ENCODE data around the gene POLRMT.

POLRMT gene

DNA sequence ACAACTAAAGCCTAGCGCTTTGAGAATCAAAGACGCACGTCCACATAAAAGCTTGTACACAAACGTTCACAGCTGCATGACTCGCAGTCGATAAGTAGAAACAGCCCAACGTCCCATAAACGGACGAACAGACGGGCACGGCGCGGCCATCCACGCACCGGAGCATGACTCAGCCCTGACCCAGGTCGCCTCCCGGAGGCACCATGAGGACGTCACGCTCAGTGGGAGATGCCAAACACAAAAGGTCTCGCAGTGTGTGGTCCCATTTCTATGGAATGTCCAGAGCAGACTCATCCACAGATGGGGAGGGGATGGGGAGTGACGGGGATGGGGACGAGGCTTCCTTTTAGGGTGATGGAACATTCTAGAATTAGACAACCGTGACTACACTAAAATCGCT is 9.4 kb downstream of the POLRMT start:
- TF ChIP-seq, protein P1, sequence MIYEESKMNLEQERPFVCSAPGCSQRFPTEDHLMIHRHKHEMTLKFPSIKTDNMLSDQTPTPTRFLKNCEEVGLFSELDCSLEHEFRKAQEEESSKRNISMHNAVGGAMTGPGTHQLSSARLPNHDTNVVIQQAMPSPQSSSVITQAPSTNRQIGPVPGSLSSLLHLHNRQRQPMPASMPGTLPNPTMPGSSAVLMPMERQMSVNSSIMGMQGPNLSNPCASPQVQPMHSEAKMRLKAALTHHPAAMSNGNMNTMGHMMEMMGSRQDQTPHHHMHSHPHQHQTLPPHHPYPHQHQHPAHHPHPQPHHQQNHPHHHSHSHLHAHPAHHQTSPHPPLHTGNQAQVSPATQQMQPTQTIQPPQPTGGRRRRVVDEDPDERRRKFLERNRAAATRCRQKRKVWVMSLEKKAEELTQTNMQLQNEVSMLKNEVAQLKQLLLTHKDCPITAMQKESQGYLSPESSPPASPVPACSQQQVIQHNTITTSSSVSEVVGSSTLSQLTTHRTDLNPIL (CRISPR knock-in tag; IDR thresholded peaks at IDR 0.05; ENCODE audit: low read depth): no peak
- TF ChIP-seq, protein P2, sequence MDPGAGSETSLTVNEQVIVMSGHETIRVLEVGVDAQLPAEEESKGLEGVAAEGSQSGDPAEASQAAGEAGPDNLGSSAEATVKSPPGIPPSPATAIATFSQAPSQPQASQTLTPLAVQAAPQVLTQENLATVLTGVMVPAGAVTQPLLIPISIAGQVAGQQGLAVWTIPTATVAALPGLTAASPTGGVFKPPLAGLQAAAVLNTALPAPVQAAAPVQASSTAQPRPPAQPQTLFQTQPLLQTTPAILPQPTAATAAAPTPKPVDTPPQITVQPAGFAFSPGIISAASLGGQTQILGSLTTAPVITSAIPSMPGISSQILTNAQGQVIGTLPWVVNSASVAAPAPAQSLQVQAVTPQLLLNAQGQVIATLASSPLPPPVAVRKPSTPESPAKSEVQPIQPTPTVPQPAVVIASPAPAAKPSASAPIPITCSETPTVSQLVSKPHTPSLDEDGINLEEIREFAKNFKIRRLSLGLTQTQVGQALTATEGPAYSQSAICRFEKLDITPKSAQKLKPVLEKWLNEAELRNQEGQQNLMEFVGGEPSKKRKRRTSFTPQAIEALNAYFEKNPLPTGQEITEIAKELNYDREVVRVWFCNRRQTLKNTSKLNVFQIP (CRISPR knock-in tag; IDR thresholded peaks at IDR 0.05; ENCODE audit: borderline replicate concordance, low read depth): no peak
- no peak for TF ChIP-seq ISL1 (CRISPR knock-in tag; IDR thresholded peaks at IDR 0.05)
- no peak for TF ChIP-seq GLIS3 (CRISPR knock-in tag; IDR thresholded peaks at IDR 0.05)
- TF ChIP-seq CSDC2 (CRISPR knock-in tag; IDR thresholded peaks at IDR 0.05): no peak
- TF ChIP-seq, protein P3, sequence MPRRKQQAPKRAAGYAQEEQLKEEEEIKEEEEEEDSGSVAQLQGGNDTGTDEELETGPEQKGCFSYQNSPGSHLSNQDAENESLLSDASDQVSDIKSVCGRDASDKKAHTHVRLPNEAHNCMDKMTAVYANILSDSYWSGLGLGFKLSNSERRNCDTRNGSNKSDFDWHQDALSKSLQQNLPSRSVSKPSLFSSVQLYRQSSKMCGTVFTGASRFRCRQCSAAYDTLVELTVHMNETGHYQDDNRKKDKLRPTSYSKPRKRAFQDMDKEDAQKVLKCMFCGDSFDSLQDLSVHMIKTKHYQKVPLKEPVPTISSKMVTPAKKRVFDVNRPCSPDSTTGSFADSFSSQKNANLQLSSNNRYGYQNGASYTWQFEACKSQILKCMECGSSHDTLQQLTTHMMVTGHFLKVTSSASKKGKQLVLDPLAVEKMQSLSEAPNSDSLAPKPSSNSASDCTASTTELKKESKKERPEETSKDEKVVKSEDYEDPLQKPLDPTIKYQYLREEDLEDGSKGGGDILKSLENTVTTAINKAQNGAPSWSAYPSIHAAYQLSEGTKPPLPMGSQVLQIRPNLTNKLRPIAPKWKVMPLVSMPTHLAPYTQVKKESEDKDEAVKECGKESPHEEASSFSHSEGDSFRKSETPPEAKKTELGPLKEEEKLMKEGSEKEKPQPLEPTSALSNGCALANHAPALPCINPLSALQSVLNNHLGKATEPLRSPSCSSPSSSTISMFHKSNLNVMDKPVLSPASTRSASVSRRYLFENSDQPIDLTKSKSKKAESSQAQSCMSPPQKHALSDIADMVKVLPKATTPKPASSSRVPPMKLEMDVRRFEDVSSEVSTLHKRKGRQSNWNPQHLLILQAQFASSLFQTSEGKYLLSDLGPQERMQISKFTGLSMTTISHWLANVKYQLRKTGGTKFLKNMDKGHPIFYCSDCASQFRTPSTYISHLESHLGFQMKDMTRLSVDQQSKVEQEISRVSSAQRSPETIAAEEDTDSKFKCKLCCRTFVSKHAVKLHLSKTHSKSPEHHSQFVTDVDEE (CRISPR knock-in tag; IDR thresholded peaks at IDR 0.05): no peak
- TF ChIP-seq, protein P4, sequence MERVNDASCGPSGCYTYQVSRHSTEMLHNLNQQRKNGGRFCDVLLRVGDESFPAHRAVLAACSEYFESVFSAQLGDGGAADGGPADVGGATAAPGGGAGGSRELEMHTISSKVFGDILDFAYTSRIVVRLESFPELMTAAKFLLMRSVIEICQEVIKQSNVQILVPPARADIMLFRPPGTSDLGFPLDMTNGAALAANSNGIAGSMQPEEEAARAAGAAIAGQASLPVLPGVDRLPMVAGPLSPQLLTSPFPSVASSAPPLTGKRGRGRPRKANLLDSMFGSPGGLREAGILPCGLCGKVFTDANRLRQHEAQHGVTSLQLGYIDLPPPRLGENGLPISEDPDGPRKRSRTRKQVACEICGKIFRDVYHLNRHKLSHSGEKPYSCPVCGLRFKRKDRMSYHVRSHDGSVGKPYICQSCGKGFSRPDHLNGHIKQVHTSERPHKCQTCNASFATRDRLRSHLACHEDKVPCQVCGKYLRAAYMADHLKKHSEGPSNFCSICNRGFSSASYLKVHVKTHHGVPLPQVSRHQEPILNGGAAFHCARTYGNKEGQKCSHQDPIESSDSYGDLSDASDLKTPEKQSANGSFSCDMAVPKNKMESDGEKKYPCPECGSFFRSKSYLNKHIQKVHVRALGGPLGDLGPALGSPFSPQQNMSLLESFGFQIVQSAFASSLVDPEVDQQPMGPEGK (CRISPR knock-in tag; IDR thresholded peaks at IDR 0.05; ENCODE audit: borderline replicate concordance): no peak
- no peak for TF ChIP-seq ZFP3 (CRISPR knock-in tag; IDR thresholded peaks at IDR 0.05)
- no peak for TF ChIP-seq SNAI2 (CRISPR knock-in tag; IDR thresholded peaks at IDR 0.05)
- no peak for TF ChIP-seq ESRRG (CRISPR knock-in tag; IDR thresholded peaks at IDR 0.05)
- no peak for TF ChIP-seq TOX (CRISPR knock-in tag; IDR thresholded peaks at IDR 0.05; ENCODE audit: borderline replicate concordance)
- no peak for TF ChIP-seq BACH2 (CRISPR knock-in tag; IDR thresholded peaks at IDR 0.05; ENCODE audit: borderline replicate concordance)
- TF ChIP-seq OSR1 (CRISPR knock-in tag; IDR thresholded peaks at IDR 0.05): no peak
- no peak for TF ChIP-seq PPARA (CRISPR knock-in tag; IDR thresholded peaks at IDR 0.05; ENCODE audit: borderline replicate concordance)
- no peak for TF ChIP-seq ZNF70 (CRISPR knock-in tag; IDR thresholded peaks at IDR 0.05)
- peak; percentile 72 for ATAC-seq

DNA sequence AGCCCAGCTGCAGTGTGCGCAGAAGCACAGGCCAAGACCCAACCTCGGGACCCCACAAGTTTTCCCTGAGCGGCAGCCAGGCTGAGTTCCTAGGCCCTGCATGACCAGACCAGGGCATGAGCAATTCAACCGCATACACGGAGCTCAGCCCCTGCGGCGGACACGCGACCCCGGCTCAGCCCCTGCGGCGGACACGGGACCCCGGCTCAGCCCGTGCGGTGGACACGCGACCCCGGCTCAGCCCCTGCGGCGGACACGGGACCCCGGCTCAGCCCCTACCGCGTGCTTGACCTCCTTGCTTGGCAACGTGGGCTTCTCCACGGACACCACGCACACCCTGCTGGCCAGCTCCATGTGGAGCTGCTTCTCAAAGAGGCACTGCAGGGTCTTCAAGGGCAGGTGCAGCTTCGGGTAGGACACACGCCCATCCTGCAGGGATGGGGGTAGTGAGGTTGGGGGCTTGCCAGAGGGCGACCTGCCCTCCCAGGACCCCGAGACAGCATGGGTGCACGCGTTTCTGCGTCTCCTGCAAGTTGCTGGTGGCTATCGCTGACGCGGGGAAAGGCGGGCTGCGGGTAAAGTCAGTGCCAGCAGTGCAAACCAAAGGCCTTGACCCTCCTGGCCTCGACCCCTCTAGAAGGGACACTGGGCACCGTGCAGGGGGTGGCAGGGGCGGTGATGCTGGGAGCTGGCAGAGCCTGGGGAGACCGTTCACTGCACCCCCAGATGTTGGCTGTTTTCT is 10.0 kb downstream of the POLRMT start:
- no peak for ATAC-seq
- TF ChIP-seq ZC3H10 (CRISPR knock-in tag; IDR thresholded peaks at IDR 0.05): no peak
- TF ChIP-seq OSR1 (CRISPR knock-in tag; IDR thresholded peaks at IDR 0.05): no peak
- no peak for TF ChIP-seq GLIS3 (CRISPR knock-in tag; IDR thresholded peaks at IDR 0.05)
- TF ChIP-seq TOX (CRISPR knock-in tag; IDR thresholded peaks at IDR 0.05; ENCODE audit: borderline replicate concordance): no peak
- TF ChIP-seq ZNF8 (CRISPR knock-in tag; IDR thresholded peaks at IDR 0.05): no peak
- TF ChIP-seq, protein P1 (CRISPR knock-in tag; IDR thresholded peaks at IDR 0.05; ENCODE audit: low read depth): no peak
- TF ChIP-seq RARB (CRISPR knock-in tag; IDR thresholded peaks at IDR 0.05): no peak
- TF ChIP-seq BACH2 (CRISPR knock-in tag; IDR thresholded peaks at IDR 0.05; ENCODE audit: borderline replicate concordance): no peak

DNA sequence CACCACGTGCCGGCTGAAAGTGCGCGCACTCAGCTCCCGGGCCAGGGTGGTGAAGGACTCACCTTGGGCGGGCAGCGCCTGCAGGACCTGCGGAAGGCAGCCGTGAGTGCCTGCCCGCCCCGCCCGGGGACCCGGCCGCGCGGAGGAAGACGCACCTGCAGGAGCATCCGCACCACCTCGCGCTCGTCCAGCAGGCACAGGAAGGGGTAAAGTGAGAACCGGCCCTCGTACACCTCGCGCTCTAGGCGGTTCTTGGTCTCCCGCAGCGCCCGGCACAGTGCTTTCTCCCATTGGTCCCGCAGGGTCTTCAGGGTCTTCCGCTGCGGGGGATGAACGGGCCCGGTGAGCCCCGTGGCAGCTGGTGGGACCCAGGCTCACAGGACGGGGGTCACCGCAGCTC is 10.7 kb downstream of the POLRMT start:
- no peak for ATAC-seq
- TF ChIP-seq ZNF8 (CRISPR knock-in tag; IDR thresholded peaks at IDR 0.05) (no peak), TCF4 (CRISPR knock-in tag; IDR thresholded peaks at IDR 0.05; ENCODE audit: borderline replicate concordance) (no peak), ESRRG (CRISPR knock-in tag; IDR thresholded peaks at IDR 0.05) (no peak), BACH2 (CRISPR knock-in tag; IDR thresholded peaks at IDR 0.05; ENCODE audit: borderline replicate concordance) (no peak), GLIS3 (CRISPR knock-in tag; IDR thresholded peaks at IDR 0.05) (no peak), ZNF565 (CRISPR knock-in tag; conservative IDR thresholded peaks at IDR 0.05; ENCODE audit: low read depth) (no peak), TOX (CRISPR knock-in tag; IDR thresholded peaks at IDR 0.05; ENCODE audit: borderline replicate concordance) (no peak), ARNTL (CRISPR knock-in tag; IDR thresholded peaks at IDR 0.05; ENCODE audit: borderline replicate concordance, low read depth) (no peak), ZFP30 (CRISPR knock-in tag; IDR thresholded peaks at IDR 0.05) (no peak), ZC3H10 (CRISPR knock-in tag; IDR thresholded peaks at IDR 0.05) (no peak), ISL1 (CRISPR knock-in tag; IDR thresholded peaks at IDR 0.05) (no peak), PPARA (CRISPR knock-in tag; IDR thresholded peaks at IDR 0.05; ENCODE audit: borderline replicate concordance) (no peak), RARB (CRISPR knock-in tag; IDR thresholded peaks at IDR 0.05) (no peak), CSDC2 (CRISPR knock-in tag; IDR thresholded peaks at IDR 0.05) (no peak), ZFP3 (CRISPR knock-in tag; IDR thresholded peaks at IDR 0.05) (no peak)
- TF ChIP-seq, protein P4 (CRISPR knock-in tag; IDR thresholded peaks at IDR 0.05; ENCODE audit: borderline replicate concordance): no peak

All from SK-N-SH treated with all-trans-retinoic acid at 6 μM for 48 hours (cell line).